H1 (cell line): ENCODE data around the gene GCK. TPM values are rescaled to one million over a fixed set of nuclear protein-coding genes. Genes with fewer than 3 reads are reported as not detected.

Experiments used
- CHD7 ChIP-seq: fragments of 300-600 bp; sonication (generic); IDR thresholded peaks from 2 replicates; pipeline ENCODE4 v1.7.1; 2012; ENCODE audit warnings: low read length, moderate library complexity, mild to moderate bottlenecking, inconsistent platforms; ENCODE audit not compliant: insufficient replicate concordance
- E2F6 ChIP-seq: IDR thresholded peaks from 2 replicates; pipeline ENCODE4 v1.6.1; 2012; ENCODE audit warnings: inconsistent platforms
- HDAC2 ChIP-seq, 2 experiments: fragments of 300-600 bp in 1 of 2; sonication (generic) in 1 of 2; IDR thresholded peaks; 2 replicates each; pipeline ENCODE4 v1.6.1; 2011 to 2012; ENCODE audit warnings: low read depth in 2 of 2, low read length in 2 of 2, mild to moderate bottlenecking in 2 of 2, moderate library complexity in 2 of 2, borderline replicate concordance in 1 of 2, inconsistent platforms in 1 of 2
- SIX5 ChIP-seq: IDR thresholded peaks from 2 replicates; pipeline ENCODE4 v1.6.1; 2011; ENCODE audit warnings: mild to moderate bottlenecking, low read depth, low read length
- SUZ12 ChIP-seq: fragments of 200-600 bp; sonication (generic); IDR thresholded peaks from 2 replicates; pipeline ENCODE4 v1.6.1; 2012; ENCODE audit warnings: mild to moderate bottlenecking, inconsistent platforms, low read length, moderate library complexity, mixed read lengths
- TBP ChIP-seq: IDR thresholded peaks from 2 replicates; pipeline ENCODE4 v1.6.1; 2011; ENCODE audit warnings: low read depth, low read length, improper control_type of control experiment
- polyA plus RNA-seq, 7 experiments: library from polyadenylated mRNA; depleted of rRNA in 3 of 7; stranded (reverse) in 5 of 7; unstranded in 2 of 7; fragments of >200 nt in 5 of 7; fragments of 200-250 nt in 2 of 7; gene quantifications; 1 replicate in 5 of 7; 2 replicates in 1 of 7; 4 replicates in 1 of 7; pipeline versions ENCODE4 v1.2.1 to v1.2.3, GENCODE V29; 2011 to 2013; ENCODE audit warnings: missing spikeins in 2 of 7, mixed read lengths in 2 of 7
- total RNA-seq: library from RNA; stranded (reverse); fragmentation: NEBNext Ultra II Directional; extraction: Animal tissue kit (Norgen Biotek cat#: 25700); gene quantifications from 2 replicates; pipeline ENCODE4 v1.2.1, GENCODE V29; 2021

Gene GCK
- total and polyA plus RNA-seq, 2 of the 8 experiments (the other 6 are each of a cell fraction or from before 2014, with no cell fraction given), result 2.4 to 4.9 TPM

- no peak for TF ChIP-seq E2F6
- no peak for TF ChIP-seq TBP
- no peak for TF ChIP-seq CHD7
- TF ChIP-seq SIX5, result no peak
- TF ChIP-seq HDAC2 (IDR thresholded peaks at IDR 0.05; ENCODE audit: borderline replicate concordance in 1 of 2, low read depth in 2 of 2, low read length in 2 of 2), result no peak
- no peak for TF ChIP-seq SUZ12
These were observed 41.9 kb downstream of the GCK start (continued) for GRCh38 chr7:44147026-44147991.
